GM18868 (cell line): ENCODE data around the gene CD48.
"Not testable (repeated sequence)": the region's sequence is repeated elsewhere in the genome, so short reads cannot be mapped to it uniquely, and the experiment has no call there.

Experiments
- ATAC-seq: cut with Tn5 transposase; IDR thresholded peaks from one replicate; pipeline ENCODE4 v1.9.1; 2021; ENCODE audit warnings: mild to moderate bottlenecking, moderate library complexity; ENCODE audit not compliant: unreplicated experiment

CD48 gene

GRCh38 chr1:160742428-160743127 is 31.0 kb upstream of the CD48 start:
- no peak for ATAC-seq

- ATAC-seq, result no peak
Measured at GRCh38 chr1:160741612-160742348, 30.2 kb upstream of the CD48 start.

GRCh38 chr1:160741092-160741501 is 29.5 kb upstream of the CD48 start:
- ATAC-seq, result no peak

GRCh38 chr1:160740133-160740688 is 28.6 kb upstream of the CD48 start:
- no peak for ATAC-seq

- peak; percentile 69 for ATAC-seq
Measured at GRCh38 chr1:160739098-160739511, 27.5 kb upstream of the CD48 start, which contains the start of gene SLAMF7. TSS of gene SLAMF7 (plus strand) at chr1:160739247. CDS start at chr1:160739302, 55 bp downstream.

GRCh38 chr1:160738271-160738670 is 26.6 kb upstream of the CD48 start:
- no peak for ATAC-seq

- ATAC-seq, result no peak
Measured at GRCh38 chr1:160734301-160734700, 22.7 kb upstream of the CD48 start.

- no peak for ATAC-seq
Measured at GRCh38 chr1:160733898-160734297, 22.3 kb upstream of the CD48 start.

- ATAC-seq, result peak; percentile 57
Measured at GRCh38 chr1:160731990-160732389, 20.4 kb upstream of the CD48 start.

- ATAC-seq, result not testable (repeated sequence)
Measured at GRCh38 chr1:160731564-160731963, 19.9 kb upstream of the CD48 start.

- no peak for ATAC-seq
Measured at GRCh38 chr1:160727316-160727640, 15.7 kb upstream of the CD48 start.

GRCh38 chr1:160726498-160727315 is 15.1 kb upstream of the CD48 start:
- ATAC-seq, result peak; percentile 67

GRCh38 chr1:160726114-160726497 is 14.5 kb upstream of the CD48 start:
- ATAC-seq, result peak; percentile 35

- no peak for ATAC-seq
Measured at GRCh38 chr1:160724465-160725242, 13.0 kb upstream of the CD48 start.

GRCh38 chr1:160723332-160723731 is 11.7 kb upstream of the CD48 start:
- ATAC-seq, result no peak

- ATAC-seq, result no peak
Measured at GRCh38 chr1:160722726-160723125, 11.1 kb upstream of the CD48 start.

GRCh38 chr1:160721473-160721872 is 9.9 kb upstream of the CD48 start:
- no peak for ATAC-seq

GRCh38 chr1:160720356-160721085 is 8.9 kb upstream of the CD48 start:
- ATAC-seq, result no peak

GRCh38 chr1:160718210-160718609 is 6.6 kb upstream of the CD48 start:
- no peak for ATAC-seq

- ATAC-seq, result no peak
Measured at GRCh38 chr1:160717306-160717705, 5.7 kb upstream of the CD48 start.
